Measurements from ENCODE around the gene LCA5.

Gene LCA5

DNA sequence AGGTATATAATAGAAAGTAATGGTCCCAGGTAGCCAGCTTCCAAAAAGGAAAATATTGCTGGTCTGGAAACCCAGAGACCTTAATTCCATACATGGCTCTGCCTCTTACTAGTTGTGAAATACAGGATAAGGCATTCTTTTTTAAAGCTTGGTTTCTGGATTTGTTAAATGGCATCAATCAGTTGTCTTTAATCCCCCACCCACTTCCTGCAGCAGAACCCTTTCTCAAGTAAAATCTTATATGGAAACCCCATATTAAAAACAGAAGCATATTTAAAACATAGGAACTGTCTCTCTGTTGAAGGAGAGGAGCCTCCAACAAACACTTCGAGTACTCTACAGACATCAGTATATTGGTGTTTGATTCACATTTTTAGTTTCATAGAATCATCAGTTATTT is 6.2 kb upstream of the LCA5 start:
- no peak for TF ChIP-seq SIN3A (IDR thresholded peaks at IDR 0.05; ENCODE audit: borderline replicate concordance, insufficient read depth, low read length)

DNA sequence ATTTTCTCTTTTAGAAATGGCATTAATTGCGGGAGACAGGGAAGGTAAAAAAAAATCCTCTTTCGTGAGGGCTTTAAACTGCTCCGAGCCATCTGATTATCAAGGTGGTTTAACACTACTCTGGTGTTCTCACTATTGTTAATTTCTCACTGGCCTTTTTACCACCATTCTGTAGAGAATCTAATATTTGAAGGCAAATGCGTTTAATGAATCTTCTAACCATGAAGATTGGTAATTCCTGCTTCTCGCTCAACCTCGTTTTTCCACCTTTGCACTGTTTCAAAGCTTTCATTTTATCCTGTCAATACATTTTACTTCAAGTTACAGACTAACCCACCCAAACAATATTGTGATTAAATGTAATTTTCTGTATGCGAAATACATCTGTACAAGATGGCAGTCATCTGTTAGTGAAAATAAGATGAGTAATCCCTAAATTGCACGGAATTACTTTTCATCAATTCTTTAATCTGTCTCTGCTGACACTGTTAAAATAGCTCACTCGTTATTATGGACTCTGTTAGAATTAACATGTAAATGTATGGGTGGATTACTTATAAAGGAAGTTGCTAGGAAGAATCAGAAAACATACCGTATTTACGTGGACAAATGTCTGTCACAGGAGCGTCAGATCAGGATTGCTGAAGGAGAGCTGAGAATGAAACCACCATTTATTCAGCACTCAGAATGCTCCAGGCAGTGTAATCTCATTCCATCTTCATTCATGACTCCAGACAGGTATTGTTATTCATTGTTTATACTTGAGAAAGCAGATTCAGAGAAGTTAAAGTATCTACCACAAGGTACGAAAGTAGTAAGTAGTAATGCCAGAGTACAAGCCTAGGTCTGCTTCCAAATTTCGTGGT is 1.1 kb upstream of the LCA5 start:
- TF ChIP-seq, protein P1, sequence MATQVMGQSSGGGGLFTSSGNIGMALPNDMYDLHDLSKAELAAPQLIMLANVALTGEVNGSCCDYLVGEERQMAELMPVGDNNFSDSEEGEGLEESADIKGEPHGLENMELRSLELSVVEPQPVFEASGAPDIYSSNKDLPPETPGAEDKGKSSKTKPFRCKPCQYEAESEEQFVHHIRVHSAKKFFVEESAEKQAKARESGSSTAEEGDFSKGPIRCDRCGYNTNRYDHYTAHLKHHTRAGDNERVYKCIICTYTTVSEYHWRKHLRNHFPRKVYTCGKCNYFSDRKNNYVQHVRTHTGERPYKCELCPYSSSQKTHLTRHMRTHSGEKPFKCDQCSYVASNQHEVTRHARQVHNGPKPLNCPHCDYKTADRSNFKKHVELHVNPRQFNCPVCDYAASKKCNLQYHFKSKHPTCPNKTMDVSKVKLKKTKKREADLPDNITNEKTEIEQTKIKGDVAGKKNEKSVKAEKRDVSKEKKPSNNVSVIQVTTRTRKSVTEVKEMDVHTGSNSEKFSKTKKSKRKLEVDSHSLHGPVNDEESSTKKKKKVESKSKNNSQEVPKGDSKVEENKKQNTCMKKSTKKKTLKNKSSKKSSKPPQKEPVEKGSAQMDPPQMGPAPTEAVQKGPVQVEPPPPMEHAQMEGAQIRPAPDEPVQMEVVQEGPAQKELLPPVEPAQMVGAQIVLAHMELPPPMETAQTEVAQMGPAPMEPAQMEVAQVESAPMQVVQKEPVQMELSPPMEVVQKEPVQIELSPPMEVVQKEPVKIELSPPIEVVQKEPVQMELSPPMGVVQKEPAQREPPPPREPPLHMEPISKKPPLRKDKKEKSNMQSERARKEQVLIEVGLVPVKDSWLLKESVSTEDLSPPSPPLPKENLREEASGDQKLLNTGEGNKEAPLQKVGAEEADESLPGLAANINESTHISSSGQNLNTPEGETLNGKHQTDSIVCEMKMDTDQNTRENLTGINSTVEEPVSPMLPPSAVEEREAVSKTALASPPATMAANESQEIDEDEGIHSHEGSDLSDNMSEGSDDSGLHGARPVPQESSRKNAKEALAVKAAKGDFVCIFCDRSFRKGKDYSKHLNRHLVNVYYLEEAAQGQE (IDR thresholded peaks at IDR 0.05; ENCODE audit: insufficient read depth in 1 of 2, low read depth in 2 of 2, low read length in 2 of 2) = no peak
- no peak for TF ChIP-seq SIN3A (IDR thresholded peaks at IDR 0.05; ENCODE audit: borderline replicate concordance, insufficient read depth, low read length)
- no peak for TF ChIP-seq POLR2AphosphoS5 (IDR thresholded peaks at IDR 0.05; ENCODE audit: low read depth, low read length)
- TF ChIP-seq TAF1 (IDR thresholded peaks at IDR 0.05; ENCODE audit: borderline replicate concordance, insufficient read depth, low read length) = no peak

DNA sequence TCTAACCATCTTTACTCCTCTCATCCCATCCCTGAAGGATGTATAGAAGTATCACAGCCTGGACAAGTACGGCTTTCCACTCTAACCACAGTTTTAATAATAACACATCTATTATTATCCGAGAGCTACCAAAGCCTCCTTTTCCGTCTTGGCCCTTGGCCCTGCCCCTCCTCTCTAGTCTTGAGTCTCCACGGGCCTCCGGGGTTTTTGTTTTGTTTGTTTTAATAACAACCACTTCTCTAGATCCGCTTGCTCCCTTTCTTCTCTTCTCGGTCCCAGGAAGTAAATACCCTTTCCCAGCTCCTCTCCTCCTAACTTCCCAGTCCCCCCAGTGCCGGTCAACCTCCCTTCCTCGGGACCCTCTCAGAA is 661 bp downstream of the LCA5 start:
- TF ChIP-seq TAF1 (IDR thresholded peaks at IDR 0.05; ENCODE audit: borderline replicate concordance, insufficient read depth, low read length) (no peak), POLR2AphosphoS5 (IDR thresholded peaks at IDR 0.05; ENCODE audit: low read depth, low read length) (no peak), FOXP2 (optimal IDR thresholded peaks at IDR 0.05; ENCODE audit: borderline replicate concordance, extremely low read depth, extremely low read length, insufficient read depth) (no peak), SIN3A (IDR thresholded peaks at IDR 0.05; ENCODE audit: borderline replicate concordance, insufficient read depth, low read length) (no peak)
- TF ChIP-seq, protein P1 (IDR thresholded peaks at IDR 0.05; ENCODE audit: insufficient read depth in 1 of 2, low read depth in 2 of 2, low read length in 2 of 2) = no peak

DNA sequence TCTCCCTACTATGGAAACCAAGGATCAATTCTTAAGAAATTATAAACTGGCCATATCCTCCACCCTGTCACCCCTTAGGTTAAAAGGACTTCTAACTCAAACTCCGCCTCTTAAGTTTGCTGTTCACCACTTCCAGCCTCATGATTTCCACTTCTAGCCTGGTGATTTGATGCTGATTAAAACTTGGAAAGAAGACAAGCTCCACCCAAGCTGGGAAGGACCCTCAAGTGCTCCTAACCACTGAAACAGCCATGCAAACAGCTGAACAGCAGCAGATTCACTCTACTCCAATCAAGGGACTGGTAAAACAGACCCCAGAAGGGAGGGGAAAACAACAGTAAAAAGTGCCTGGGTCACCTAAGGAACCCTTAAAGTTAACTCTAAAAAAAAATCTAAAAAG is 10.3 kb downstream of the LCA5 start:
- TF ChIP-seq, protein P1 (IDR thresholded peaks at IDR 0.05; ENCODE audit: insufficient read depth in 1 of 2, low read depth in 2 of 2, low read length in 2 of 2) = no peak
- TF ChIP-seq SIN3A (IDR thresholded peaks at IDR 0.05; ENCODE audit: borderline replicate concordance, insufficient read depth, low read length) (no peak), POLR2AphosphoS5 (IDR thresholded peaks at IDR 0.05; ENCODE audit: low read depth, low read length) (no peak), TAF1 (IDR thresholded peaks at IDR 0.05; ENCODE audit: borderline replicate concordance, insufficient read depth, low read length) (no peak), FOXP2 (optimal IDR thresholded peaks at IDR 0.05; ENCODE audit: borderline replicate concordance, extremely low read depth, extremely low read length, insufficient read depth) (no peak)

DNA sequence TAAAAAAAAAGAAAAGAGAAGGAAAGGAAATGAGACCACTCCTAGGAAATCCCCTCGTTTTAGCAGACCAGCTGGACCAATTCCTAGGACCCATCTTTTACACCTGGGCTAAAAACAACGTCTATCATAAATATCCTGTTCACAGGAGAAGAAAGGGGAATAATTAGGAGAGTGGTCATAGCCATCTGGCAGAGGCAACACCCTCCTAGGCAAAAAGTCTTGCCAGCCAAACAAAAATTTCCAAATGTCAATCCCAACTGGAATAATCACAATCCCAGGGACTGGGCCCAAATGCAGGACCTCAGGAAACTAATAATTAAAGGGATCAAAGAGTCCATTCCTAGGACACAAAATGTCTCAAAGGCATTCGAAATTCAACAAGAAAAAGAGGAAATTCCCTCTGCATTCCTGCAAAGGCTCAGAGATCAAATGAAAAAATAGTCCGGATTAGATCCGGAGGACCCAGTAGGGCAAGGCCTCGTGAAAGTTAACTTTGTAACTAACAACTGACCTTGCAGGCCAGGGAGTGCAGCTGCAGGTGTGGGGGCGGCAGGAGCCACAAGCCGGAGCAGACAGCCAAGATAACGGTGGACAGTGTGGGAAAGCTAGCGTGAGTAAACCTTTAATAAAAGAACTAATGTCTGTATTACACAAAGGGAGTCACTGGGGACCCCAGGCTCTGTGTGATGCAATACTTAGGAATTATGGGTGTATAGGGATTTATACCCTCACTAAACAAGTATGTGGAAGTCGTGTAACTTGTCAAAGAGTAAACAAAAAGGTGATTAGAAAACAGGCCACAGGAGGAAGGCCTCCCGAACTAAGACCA is 11.7 kb downstream of the LCA5 start:
- no peak for TF ChIP-seq FOXP2 (optimal IDR thresholded peaks at IDR 0.05; ENCODE audit: borderline replicate concordance, extremely low read depth, extremely low read length, insufficient read depth)
- TF ChIP-seq, protein P1 (IDR thresholded peaks at IDR 0.05; ENCODE audit: insufficient read depth in 1 of 2, low read depth in 2 of 2, low read length in 2 of 2) = no peak
- TF ChIP-seq POLR2AphosphoS5 (IDR thresholded peaks at IDR 0.05; ENCODE audit: low read depth, low read length) = no peak
- TF ChIP-seq TAF1 (IDR thresholded peaks at IDR 0.05; ENCODE audit: borderline replicate concordance, insufficient read depth, low read length) = no peak
- no peak for TF ChIP-seq SIN3A (IDR thresholded peaks at IDR 0.05; ENCODE audit: borderline replicate concordance, insufficient read depth, low read length)
